K562 (cell line): ENCODE measurements around the gene LMBR1. TPM values are rescaled to one million over a fixed set of nuclear protein-coding genes. Genes with fewer than 3 reads are reported as not detected.

Experiments
- ADNP ChIP-seq: fragments of 200-800 bp; sonication (Bioruptor generic); IDR thresholded peaks from 2 replicates; pipeline ENCODE4 v1.6.1; 2016; ENCODE audit warnings: missing genetic modification characterization, missing compliant biosample characterization
- CBX1 ChIP-seq: sonication (generic); IDR thresholded peaks from 2 replicates; pipeline ENCODE4 v1.6.1; 2016; ENCODE audit warnings: antibody characterized with exemption, low read depth, mild to moderate bottlenecking
- JUND ChIP-seq, 2 experiments: IDR thresholded peaks; 2 replicates in 1 of 2; 3 replicates in 1 of 2; pipeline ENCODE4 v1.6.1; 2011; ENCODE audit warnings: borderline replicate concordance in 2 of 2, low read depth in 2 of 2, low read length in 2 of 2, improper control_type of control experiment in 1 of 2, missing biosample characterization in 1 of 2, missing genetic modification characterization in 1 of 2, missing genetic modification reagents in 1 of 2
- POLR2A ChIP-seq: fragments of 450-650 bp; conservative IDR thresholded peaks from 2 replicates; pipeline ENCODE4 v1.6.1; 2016
- TAF7 ChIP-seq: fragments of 450-650 bp; IDR thresholded peaks from 2 replicates; pipeline ENCODE4 v1.6.1; 2016; ENCODE audit warnings: missing genetic modification characterization, missing compliant biosample characterization
- TRIM24 ChIP-seq, 2 experiments: fragments of 450-650 bp; IDR thresholded peaks; 2 replicates each; pipeline ENCODE4 v1.6.1; 2016
- U2AF2 ChIP-seq: fragments of 200-400 bp; formaldehyde crosslinking; optimal IDR thresholded peaks from 2 replicates; pipeline ENCODE3; 2017; ENCODE audit warnings: low read depth, mild to moderate bottlenecking, low read length
- polyA plus RNA-seq, 8 experiments: library from polyadenylated mRNA; depleted of rRNA in 4 of 8; stranded (reverse) in 5 of 8; unstranded in 3 of 8; fragments of >200 nt; fragmentation: Nextera tagmentation in 2 of 8; fragmentation: Illumina TruSeq in 1 of 8; extraction: Ambion mirVana in 2 of 8; extraction: Trizol in 1 of 8; gene quantifications; 2 replicates each; pipeline versions ENCODE4 v1.2.1 to v1.2.3, GENCODE V29; 2011 to 2014; ENCODE audit warnings: inconsistent platforms in 1 of 8, missing spikeins in 1 of 8
- total RNA-seq, 7 experiments: library from RNA; depleted of rRNA in 6 of 7; stranded (reverse); fragments of >200 nt in 6 of 7; fragmentation: Illumina TruSeq in 2 of 7; extraction: Trizol in 2 of 7; gene quantifications; 2 replicates each; pipeline versions ENCODE4 v1.2.1 to v1.2.3, GENCODE V29; 2011 to 2021; ENCODE audit warnings: low replicate concordance in 1 of 7
- TF ChIP-seq, protein P1 (sequence below): IDR thresholded peaks from 2 replicates; pipeline ENCODE4 v1.6.1; 2012; ENCODE audit warnings: low read depth, low read length, improper control_type of control experiment, borderline replicate concordance
- TF ChIP-seq, protein P2 (sequence below): fragments of 250-450 bp; sonication (Bioruptor Pico); IDR thresholded peaks from 2 replicates; pipeline ENCODE4 v1.8.0; 2021; ENCODE audit warnings: mild to moderate bottlenecking, moderate library complexity
- TF ChIP-seq, protein P3 (sequence below), 2 experiments: fragments of 450-650 bp; IDR thresholded peaks; 2 replicates each; pipeline ENCODE4 v1.6.1; 2016; ENCODE audit warnings: mild to moderate bottlenecking in 2 of 2, borderline replicate concordance in 1 of 2, low read depth in 1 of 2, moderate library complexity in 1 of 2
- TF ChIP-seq, protein P4 (sequence below), 2 experiments: fragments of 450-650 bp in 1 of 2; sonication (generic) in 1 of 2; formaldehyde crosslinking in 1 of 2; IDR thresholded peaks in 1 of 2; conservative IDR thresholded peaks in 1 of 2; 2 replicates each; pipeline versions ENCODE4 v1.6.1 to v1.8.1; 2016 to 2023; ENCODE audit warnings: mild to moderate bottlenecking in 2 of 2, moderate library complexity in 2 of 2, inconsistent platforms in 1 of 2, missing genetic modification reagents in 1 of 2
- TF ChIP-seq, protein P5 (sequence below): fragments of 450-650 bp; IDR thresholded peaks from 2 replicates; pipeline ENCODE4 v1.6.1; 2017; ENCODE audit warnings: antibody characterized with exemption

Gene LMBR1
- total and polyA plus RNA-seq, 9 of the 15 experiments (the other 6 are each of a cell fraction or from before 2014, with no cell fraction given): 7.7 to 90.0 (median 59.9) TPM

DNA sequence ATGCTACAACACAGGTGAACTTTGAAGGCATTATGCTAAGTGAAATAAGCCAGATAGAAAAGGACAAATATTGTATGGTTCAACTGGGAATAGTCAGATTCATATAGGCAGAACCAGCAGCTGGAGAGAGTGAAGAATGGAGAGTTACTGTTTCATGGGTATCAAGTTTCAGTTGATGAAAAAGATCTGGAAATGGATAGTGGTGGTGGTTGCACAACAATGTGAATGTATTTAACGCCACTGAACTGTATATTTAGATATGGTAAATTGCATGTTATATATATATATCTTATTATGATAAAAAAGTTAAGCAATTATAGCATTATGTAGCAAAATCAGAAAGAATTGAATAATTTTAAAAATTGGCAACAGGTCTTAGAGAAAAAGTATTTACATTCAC lies 3.9 kb downstream of the LMBR1 start (continued):
- TF ChIP-seq, protein P1, sequence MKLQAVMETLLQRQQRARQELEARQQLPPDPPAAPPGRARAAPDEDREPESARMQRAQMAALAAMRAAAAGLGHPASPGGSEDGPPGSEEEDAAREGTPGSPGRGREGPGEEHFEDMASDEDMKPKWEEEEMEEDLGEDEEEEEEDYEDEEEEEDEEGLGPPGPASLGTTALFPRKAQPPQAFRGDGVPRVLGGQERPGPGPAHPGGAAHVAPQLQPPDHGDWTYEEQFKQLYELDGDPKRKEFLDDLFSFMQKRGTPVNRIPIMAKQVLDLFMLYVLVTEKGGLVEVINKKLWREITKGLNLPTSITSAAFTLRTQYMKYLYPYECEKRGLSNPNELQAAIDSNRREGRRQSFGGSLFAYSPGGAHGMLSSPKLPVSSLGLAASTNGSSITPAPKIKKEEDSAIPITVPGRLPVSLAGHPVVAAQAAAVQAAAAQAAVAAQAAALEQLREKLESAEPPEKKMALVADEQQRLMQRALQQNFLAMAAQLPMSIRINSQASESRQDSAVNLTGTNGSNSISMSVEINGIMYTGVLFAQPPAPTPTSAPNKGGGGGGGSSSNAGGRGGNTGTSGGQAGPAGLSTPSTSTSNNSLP: peak; percentile 74; the same call in 1 of the 2 replicates
- TF ChIP-seq, protein P2, sequence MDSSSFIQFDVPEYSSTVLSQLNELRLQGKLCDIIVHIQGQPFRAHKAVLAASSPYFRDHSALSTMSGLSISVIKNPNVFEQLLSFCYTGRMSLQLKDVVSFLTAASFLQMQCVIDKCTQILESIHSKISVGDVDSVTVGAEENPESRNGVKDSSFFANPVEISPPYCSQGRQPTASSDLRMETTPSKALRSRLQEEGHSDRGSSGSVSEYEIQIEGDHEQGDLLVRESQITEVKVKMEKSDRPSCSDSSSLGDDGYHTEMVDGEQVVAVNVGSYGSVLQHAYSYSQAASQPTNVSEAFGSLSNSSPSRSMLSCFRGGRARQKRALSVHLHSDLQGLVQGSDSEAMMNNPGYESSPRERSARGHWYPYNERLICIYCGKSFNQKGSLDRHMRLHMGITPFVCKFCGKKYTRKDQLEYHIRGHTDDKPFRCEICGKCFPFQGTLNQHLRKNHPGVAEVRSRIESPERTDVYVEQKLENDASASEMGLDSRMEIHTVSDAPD (CRISPR knock-in tag): no peak
- TF ChIP-seq ADNP (tag): peak; percentile 41; the same call in 1 of the 2 replicates
- TF ChIP-seq TRIM24 (IDR thresholded peaks at IDR 0.05): 0 out of 4 replicates have a peak, but pooled peaks of 1 of the 2 experiments have one; percentile 33
- TF ChIP-seq JUND (IDR thresholded peaks at IDR 0.05; ENCODE audit: borderline replicate concordance, low read depth, low read length): 0 out of 2 replicates have a peak, but pooled peaks have one; percentile 13
- no peak; the same call in 2 of the 3 replicates for TF ChIP-seq JUND (tag; IDR thresholded peaks at IDR 0.05; ENCODE audit: borderline replicate concordance, low read depth, low read length)
- no peak for TF ChIP-seq TAF7
- TF ChIP-seq, protein P3, sequence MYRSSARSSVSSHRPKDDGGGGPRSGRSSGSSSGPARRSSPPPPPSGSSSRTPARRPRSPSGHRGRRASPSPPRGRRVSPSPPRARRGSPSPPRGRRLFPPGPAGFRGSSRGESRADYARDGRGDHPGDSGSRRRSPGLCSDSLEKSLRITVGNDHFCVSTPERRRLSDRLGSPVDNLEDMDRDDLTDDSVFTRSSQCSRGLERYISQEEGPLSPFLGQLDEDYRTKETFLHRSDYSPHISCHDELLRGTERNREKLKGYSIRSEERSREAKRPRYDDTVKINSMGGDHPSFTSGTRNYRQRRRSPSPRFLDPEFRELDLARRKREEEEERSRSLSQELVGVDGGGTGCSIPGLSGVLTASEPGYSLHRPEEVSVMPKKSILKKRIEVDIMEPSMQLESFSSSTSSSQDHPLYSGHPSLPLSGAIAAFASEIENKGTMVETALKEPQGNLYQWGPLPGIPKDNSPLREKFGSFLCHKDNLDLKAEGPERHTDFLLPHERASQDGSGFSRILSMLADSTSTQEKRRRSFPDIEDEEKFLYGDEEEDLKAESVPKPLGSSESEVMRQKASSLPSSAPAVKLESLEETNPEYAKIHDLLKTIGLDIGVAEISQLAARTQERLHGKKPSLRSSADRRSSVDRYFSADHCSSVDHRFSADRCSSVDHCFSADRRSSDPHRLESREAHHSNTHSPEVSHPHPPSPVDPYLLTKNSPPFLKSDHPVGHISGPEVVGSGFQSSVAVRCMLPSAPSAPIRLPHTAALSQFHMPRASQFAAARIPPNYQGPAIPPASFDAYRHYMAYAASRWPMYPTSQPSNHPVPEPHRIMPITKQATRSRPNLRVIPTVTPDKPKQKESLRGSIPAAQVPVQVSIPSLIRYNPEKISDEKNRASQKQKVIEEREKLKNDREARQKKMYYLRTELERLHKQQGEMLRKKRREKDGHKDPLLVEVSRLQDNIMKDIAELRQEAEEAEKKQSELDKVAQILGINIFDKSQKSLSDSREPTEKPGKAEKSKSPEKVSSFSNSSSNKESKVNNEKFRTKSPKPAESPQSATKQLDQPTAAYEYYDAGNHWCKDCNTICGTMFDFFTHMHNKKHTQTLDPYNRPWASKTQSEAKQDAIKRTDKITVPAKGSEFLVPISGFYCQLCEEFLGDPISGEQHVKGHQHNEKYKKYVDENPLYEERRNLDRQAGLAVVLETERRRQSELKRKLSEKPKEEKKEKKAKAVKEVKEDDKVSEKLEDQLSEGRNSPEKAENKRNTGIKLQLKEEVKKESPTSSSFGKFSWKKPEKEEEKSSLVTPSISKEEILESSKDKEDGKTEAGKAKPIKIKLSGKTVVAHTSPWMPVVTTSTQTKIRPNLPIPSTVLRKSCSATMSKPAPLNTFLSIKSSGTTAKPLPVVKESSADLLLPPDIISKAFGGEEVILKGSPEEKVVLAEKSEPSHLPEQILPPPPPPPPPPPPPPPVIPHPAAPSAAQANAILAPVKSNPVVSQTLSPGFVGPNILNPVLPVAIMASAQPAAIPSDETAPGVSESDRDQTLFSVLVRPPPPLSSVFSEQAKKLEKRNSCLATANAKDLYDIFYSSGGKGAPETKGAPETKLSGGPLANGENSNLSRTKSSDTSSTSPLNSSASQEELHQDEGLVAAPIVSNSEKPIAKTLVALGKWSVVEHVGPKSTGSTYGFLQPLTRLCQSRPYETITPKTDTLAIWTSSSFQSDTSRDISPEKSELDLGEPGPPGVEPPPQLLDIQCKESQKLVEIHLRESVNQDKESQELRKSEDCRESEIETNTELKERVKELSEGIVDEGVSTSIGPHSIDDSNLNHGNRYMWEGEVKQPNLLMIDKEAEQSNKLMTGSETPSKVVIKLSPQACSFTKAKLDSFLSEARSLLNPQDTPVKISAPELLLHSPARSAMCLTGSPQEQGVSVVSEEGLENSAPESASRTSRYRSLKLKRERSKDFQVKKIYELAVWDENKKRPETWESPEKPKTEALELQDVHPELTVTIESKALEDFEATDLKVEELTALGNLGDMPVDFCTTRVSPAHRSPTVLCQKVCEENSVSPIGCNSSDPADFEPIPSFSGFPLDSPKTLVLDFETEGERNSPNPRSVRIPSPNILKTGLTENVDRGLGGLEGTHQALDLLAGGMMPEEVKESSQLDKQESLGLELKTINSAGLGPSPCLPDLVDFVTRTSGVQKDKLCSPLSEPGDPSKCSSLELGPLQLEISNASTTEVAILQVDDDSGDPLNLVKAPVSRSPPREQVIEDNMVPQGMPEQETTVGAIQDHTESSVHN (IDR thresholded peaks at IDR 0.05; ENCODE audit: borderline replicate concordance in 1 of 2, low read depth in 1 of 2): 0 out of 4 replicates have a peak, but pooled peaks of 1 of the 2 experiments have one; percentile 71
- TF ChIP-seq POLR2A: no peak
- TF ChIP-seq, protein P4, sequence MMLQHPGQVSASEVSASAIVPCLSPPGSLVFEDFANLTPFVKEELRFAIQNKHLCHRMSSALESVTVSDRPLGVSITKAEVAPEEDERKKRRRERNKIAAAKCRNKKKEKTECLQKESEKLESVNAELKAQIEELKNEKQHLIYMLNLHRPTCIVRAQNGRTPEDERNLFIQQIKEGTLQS (IDR thresholded peaks at IDR 0.05): peak; percentile 42
- TF ChIP-seq, protein P4 (CRISPR knock-in tag; conservative IDR thresholded peaks at IDR 0.05): no peak
- TF ChIP-seq CBX1: no peak
- TF ChIP-seq, protein P5, sequence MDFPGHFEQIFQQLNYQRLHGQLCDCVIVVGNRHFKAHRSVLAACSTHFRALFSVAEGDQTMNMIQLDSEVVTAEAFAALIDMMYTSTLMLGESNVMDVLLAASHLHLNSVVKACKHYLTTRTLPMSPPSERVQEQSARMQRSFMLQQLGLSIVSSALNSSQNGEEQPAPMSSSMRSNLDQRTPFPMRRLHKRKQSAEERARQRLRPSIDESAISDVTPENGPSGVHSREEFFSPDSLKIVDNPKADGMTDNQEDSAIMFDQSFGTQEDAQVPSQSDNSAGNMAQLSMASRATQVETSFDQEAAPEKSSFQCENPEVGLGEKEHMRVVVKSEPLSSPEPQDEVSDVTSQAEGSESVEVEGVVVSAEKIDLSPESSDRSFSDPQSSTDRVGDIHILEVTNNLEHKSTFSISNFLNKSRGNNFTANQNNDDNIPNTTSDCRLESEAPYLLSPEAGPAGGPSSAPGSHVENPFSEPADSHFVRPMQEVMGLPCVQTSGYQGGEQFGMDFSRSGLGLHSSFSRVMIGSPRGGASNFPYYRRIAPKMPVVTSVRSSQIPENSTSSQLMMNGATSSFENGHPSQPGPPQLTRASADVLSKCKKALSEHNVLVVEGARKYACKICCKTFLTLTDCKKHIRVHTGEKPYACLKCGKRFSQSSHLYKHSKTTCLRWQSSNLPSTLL: no peak
- TF ChIP-seq U2AF2: no peak
